Measurements from ENCODE around the gene APBB1.

APBB1 gene

DNA sequence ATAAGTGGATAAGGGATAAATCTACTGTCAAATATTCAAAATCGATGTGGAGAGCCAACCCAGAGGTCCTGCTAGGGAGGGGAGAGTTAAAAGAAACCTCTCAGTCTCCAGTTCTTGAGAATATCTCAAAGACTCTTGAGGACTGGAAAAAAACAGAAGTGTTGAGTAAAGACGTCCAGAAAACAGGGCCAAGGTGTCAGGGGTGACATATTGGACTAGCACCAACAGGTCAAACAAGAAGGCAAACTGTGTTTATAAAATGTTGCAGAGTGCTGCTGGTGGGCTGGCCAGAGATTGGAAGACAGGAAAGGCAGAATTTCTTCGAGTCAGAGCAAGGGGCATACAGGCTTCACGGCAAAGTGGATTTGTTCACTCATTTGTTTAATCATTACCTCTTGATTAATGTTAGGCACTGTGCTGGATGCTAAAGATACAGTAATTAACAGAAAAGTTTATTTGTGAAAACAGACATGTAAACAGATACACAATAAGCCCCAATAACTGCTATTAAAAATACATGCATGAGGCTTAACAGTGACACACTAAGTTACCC lies 62.3 kb downstream of the APBB1 start:
- Histone ChIP-seq H3K9me3 (ENCODE audit: control insufficient read depth, low read depth, low read length) (no peaks in the 10 kb centered on the region), H3K9ac (ENCODE audit: low read length) (no peak overlapping the region), H3K27me3 (ENCODE audit: control insufficient read depth, insufficient read depth, low read length) (no peaks in the 10 kb centered on the region), H3K4me3 (ENCODE audit: low read length) (no peak overlapping the region), H3K27ac (ENCODE audit: low read length) (no peak overlapping the region), H3K4me1 (ENCODE audit: control insufficient read depth, low read depth, low read length) (no peaks in the 10 kb centered on the region), H3K36me3 (ENCODE audit: control insufficient read depth, low read depth, low read length) (no peaks in the 10 kb centered on the region)

DNA sequence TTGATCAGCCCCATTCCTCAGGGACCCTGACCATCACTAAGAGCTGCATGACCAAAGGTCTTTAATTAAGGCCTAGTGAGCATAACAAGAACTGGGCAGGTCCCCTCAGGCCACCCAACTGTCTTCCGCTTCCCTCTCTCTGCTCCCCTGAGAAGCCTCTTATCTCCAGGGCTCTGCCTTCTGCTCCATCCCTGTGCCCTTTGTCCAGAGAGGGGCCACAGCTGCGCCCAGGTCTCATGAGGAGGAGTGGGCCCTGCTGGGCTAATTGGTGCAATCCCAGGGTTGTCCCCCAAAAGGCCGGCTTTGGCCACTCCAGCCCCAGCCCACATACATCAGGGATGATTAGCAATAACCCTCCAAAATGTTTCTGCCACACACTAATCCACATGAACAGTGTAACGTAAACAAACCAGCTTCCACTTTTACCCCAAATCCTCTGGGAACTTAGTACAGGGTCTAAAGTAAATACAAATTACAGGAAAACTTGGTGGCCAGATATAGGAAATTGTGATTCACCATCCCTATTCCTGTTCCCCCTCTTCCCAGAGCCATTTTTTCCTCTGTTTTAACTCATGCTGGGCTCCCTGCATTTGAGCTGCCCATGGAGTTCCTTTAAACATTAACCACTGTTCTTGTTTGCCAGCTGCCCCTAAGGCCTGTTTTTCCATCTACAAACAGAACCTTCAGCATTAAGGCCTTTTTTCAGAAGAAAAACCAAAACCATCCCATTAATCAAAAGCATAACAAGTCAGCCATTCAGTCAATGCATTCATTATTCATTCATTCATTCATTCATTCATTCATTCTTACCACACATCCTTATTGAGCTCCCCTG lies 64.0 kb downstream of the APBB1 start:
- Histone ChIP-seq H3K36me3 (ENCODE audit: control insufficient read depth, low read depth, low read length) (no peaks in the 10 kb centered on the region), H3K27me3 (ENCODE audit: control insufficient read depth, insufficient read depth, low read length) (no peaks in the 10 kb centered on the region), H3K27ac (ENCODE audit: low read length) (no peak overlapping the region), H3K9ac (ENCODE audit: low read length) (no peak overlapping the region), H3K4me1 (ENCODE audit: control insufficient read depth, low read depth, low read length) (no peaks in the 10 kb centered on the region), H3K4me3 (ENCODE audit: low read length) (no peak overlapping the region), H3K9me3 (ENCODE audit: control insufficient read depth, low read depth, low read length) (no peaks in the 10 kb centered on the region)

DNA sequence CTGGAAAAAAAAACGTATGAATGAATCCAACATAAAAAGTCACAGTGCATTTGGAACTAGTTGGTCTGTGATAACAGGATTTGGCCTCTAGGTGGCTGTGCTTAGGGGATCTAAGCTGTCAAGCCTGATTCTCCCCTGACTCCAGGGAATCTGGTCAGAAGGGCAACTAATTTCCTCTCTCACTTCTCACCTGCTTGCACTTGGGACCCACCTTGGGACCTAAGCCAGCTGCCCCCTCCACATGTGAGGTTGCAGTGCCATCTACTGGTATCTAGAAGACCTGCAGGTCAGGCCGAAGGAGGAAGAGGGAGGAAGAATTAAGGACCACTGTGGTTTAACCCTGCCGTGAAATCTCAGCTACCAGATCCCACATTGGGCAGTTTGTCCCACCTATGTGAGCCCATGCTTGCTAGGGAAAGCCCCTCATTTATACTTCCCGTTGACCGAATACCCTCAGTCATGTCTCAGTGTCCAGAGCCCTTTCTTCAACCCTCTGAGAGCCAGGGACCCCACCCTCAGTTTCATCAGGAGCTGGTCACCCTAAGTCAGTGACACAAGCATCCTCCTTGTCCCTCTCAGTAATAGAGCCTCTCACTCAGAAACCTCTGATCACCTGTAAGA lies 65.4 kb downstream of the APBB1 start:
- Histone ChIP-seq H3K4me3 (ENCODE audit: low read length) (no peak overlapping the region), H3K9ac (ENCODE audit: low read length) (no peak overlapping the region), H3K27me3 (ENCODE audit: control insufficient read depth, insufficient read depth, low read length) (no peaks in the 10 kb centered on the region), H3K36me3 (ENCODE audit: control insufficient read depth, low read depth, low read length) (no peaks in the 10 kb centered on the region), H3K4me1 (ENCODE audit: control insufficient read depth, low read depth, low read length) (no peaks in the 10 kb centered on the region), H3K9me3 (ENCODE audit: control insufficient read depth, low read depth, low read length) (no peaks in the 10 kb centered on the region), H3K27ac (ENCODE audit: low read length) (no peak overlapping the region)

DNA sequence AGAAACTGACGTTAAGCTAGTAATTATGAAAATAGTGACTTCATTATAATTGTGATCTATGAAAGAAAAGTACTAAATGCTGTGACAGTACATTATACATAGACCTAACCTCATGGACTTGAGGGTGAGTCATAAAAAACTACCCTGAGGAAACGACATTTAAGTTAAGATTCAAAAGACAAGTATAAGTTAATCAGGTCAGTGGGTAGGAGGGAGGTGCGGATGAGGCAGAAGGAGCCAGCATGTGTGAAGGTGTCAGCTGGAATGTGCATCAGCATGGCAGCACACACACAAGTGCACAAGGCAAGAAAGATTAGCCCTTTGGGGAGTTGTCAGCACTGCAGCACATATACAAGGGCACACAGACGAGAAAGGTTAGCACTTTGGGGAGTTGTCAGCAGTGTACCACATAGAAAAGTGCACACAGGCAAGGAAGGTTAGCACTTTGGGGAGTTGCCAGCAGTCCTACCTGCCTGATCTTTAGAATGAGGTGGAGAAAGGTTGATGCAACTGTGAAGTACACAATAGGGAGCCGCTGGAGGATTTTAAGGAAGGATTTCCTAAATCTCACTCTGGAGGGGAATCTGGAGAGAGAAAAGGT lies 67.0 kb downstream of the APBB1 start:
- no peak overlapping the region for H3K27ac ChIP-seq (ENCODE audit: low read length)
- H3K36me3 ChIP-seq (ENCODE audit: control insufficient read depth, low read depth, low read length), result no peaks in the 10 kb centered on the region
- H3K27me3 ChIP-seq (ENCODE audit: control insufficient read depth, insufficient read depth, low read length), result no peaks in the 10 kb centered on the region
- no peak overlapping the region for H3K9ac ChIP-seq (ENCODE audit: low read length)
- no peaks in the 10 kb centered on the region for H3K9me3 ChIP-seq (ENCODE audit: control insufficient read depth, low read depth, low read length)
- H3K4me3 ChIP-seq (ENCODE audit: low read length), result no peak overlapping the region
- H3K4me1 ChIP-seq (ENCODE audit: control insufficient read depth, low read depth, low read length), result no peaks in the 10 kb centered on the region

DNA sequence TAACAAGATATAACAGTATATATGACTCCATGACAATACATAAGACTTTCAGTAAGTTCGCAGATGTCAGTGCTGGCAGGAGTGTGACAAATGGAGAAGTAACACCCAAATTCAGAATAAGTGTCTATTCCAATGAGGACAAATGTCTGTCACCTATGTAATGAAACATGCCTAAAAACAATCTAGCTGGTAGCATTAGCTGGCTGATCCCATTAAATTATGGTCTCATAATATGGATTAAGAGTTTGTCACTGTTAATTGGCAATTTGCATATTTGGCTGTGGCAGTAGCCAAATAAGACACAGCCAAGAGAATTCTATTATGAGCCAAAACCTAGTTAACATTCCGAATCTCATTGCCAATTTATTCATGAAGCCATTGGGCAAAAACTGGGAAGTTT lies 68.4 kb downstream of the APBB1 start:
- H3K9ac ChIP-seq (ENCODE audit: low read length), result no peak overlapping the region
- H3K4me3 ChIP-seq (ENCODE audit: low read length), result no peak overlapping the region
- H3K36me3 ChIP-seq (ENCODE audit: control insufficient read depth, low read depth, low read length), result no peaks in the 10 kb centered on the region
- H3K27ac ChIP-seq (ENCODE audit: low read length), result no peak overlapping the region
- H3K27me3 ChIP-seq (ENCODE audit: control insufficient read depth, insufficient read depth, low read length), result no peaks in the 10 kb centered on the region
- peaks cover 3% of the 10 kb centered on the region for H3K9me3 ChIP-seq (ENCODE audit: control insufficient read depth, low read depth, low read length)
- H3K4me1 ChIP-seq (ENCODE audit: control insufficient read depth, low read depth, low read length), result no peaks in the 10 kb centered on the region

DNA sequence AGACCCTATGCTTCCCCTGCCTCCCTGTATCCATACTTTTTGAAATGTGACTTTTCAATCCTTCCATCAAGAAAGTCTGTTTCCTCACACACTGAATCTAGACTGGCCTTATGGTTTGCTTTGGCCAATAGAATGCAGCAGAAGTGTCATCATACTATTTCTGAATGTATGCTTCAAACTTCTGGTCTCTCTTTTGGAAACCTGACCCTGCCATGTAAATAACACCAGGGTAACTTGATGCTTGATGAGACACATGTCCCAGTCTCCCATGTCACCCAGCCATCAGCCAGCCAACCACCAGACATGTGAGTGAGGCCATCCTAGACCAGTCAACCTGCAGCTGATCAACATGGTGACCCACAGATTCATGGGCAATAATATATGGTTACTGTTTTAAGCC lies 68.9 kb downstream of the APBB1 start:
- no peaks in the 10 kb centered on the region for H3K27me3 ChIP-seq (ENCODE audit: control insufficient read depth, insufficient read depth, low read length)
- H3K4me1 ChIP-seq (ENCODE audit: control insufficient read depth, low read depth, low read length), result no peaks in the 10 kb centered on the region
- H3K9ac ChIP-seq (ENCODE audit: low read length), result no peak overlapping the region
- H3K9me3 ChIP-seq (ENCODE audit: control insufficient read depth, low read depth, low read length), result peaks cover 3% of the 10 kb centered on the region
- H3K4me3 ChIP-seq (ENCODE audit: low read length), result no peak overlapping the region
- H3K36me3 ChIP-seq (ENCODE audit: control insufficient read depth, low read depth, low read length), result no peaks in the 10 kb centered on the region
- no peak overlapping the region for H3K27ac ChIP-seq (ENCODE audit: low read length)

DNA sequence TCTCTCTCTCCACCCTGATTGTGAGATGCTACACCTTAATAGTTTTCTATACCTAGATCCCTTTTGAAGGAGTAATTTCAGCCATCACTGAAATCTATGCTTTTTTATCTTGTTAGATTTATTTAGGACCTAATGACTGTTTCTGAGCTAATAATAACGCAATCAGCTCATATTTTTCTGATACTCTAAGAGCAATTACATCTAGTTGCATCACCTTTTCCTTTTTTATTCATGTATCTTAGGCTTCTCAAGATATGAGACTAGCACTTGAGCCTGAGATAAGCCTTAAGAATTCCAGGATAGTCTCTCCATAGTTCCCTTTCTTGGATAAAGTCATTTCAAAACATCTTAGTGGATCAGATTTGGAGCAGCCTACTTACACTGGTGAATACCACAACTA lies 73.5 kb downstream of the APBB1 start:
- Histone ChIP-seq H3K27me3 (ENCODE audit: control insufficient read depth, insufficient read depth, low read length) (no peaks in the 10 kb centered on the region), H3K4me3 (ENCODE audit: low read length) (no peak overlapping the region), H3K9me3 (ENCODE audit: control insufficient read depth, low read depth, low read length) (peaks cover 3% of the 10 kb centered on the region), H3K27ac (ENCODE audit: low read length) (no peak overlapping the region), H3K36me3 (ENCODE audit: control insufficient read depth, low read depth, low read length) (no peaks in the 10 kb centered on the region), H3K9ac (ENCODE audit: low read length) (no peak overlapping the region), H3K4me1 (ENCODE audit: control insufficient read depth, low read depth, low read length) (no peaks in the 10 kb centered on the region)

Data from iPS-18a (cell line).